GM12801 (cell line): ENCODE data around the gene BMP8A.

Experiments
- TF ChIP-seq, protein P1 (sequence below): IDR thresholded peaks from one replicate; pipeline ENCODE4 v1.5.1; 2011; ENCODE audit warnings: control low read depth; ENCODE audit not compliant: insufficient read length; ENCODE audit errors: extremely low read depth

BMP8A gene

DNA sequence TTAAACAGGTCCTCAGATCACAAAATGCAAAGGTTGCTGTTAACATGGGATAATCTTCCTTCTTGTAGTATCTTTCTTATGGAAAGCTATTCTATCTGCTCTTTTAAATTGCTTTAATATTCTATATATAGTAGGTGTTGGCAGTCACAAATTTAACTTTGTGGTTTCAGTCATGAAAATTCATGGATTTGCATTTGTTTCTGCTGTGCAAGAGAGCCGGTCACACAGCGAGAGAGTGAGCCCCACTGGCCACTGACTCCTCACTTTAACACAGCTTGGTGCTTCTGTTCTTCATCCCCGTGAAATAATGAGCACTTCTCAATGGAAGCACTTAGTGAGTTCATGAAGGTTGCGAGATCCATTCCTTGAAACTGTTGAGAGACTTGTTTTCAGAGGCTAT lies 18.1 kb upstream of the BMP8A start:
- TF ChIP-seq, protein P1, sequence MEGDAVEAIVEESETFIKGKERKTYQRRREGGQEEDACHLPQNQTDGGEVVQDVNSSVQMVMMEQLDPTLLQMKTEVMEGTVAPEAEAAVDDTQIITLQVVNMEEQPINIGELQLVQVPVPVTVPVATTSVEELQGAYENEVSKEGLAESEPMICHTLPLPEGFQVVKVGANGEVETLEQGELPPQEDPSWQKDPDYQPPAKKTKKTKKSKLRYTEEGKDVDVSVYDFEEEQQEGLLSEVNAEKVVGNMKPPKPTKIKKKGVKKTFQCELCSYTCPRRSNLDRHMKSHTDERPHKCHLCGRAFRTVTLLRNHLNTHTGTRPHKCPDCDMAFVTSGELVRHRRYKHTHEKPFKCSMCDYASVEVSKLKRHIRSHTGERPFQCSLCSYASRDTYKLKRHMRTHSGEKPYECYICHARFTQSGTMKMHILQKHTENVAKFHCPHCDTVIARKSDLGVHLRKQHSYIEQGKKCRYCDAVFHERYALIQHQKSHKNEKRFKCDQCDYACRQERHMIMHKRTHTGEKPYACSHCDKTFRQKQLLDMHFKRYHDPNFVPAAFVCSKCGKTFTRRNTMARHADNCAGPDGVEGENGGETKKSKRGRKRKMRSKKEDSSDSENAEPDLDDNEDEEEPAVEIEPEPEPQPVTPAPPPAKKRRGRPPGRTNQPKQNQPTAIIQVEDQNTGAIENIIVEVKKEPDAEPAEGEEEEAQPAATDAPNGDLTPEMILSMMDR = no peak

DNA sequence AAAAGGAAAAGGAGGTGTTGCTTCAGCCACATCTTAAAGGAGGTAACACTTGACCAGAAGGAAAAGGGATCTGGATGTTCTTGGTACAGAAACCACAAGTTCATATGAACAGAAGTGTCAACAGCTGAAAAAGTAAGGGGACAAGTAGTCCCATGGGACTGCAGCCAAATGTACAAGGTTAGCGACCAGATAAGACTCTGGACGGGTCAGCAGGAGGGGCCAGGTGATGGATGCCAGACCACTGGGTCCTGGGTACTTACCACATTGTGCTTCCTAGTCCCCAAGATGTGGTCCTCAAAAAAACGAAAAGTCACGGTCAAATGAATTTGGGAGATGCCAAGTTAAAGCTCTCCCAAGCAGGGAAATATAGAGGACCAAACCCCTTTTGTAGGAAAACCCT lies 16.6 kb upstream of the BMP8A start:
- TF ChIP-seq, protein P1 = no peak

DNA sequence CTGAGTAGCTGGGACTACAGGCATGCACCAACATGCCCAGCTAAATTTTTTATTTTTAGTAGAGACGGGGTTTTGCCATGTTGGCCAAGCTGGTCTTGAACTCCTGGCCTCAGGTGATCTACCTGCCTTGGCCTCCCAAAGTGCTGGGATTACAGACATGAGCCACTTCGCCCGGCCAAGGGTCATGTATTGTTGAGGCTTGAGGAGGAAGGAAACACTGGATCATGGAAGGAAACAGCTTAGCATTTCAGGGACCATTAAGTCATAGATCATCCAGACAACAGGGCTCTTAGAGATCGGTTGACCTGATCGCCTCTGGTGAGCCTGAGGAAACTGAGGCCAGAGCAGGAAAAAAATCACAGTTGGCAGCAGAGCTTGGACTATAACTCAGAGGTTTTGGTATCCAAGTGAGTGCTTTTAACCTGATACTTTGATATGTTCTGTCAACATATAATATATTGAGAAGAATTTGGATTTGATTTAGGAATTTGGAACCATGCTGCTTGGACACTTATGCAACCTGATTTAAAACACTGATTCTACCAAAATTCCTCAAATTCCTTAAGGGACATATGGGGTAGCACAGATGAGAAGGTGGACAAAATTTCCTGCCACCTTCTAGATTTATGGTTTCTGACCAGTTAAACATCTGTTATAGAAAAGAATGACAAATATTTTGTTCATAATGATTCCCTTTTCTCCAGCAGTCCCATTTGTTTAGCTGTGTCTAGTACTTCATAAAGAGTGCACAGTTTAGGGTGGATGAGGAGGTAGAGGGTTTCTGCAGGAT lies 13.1 kb upstream of the BMP8A start:
- TF ChIP-seq, protein P1 = no peak

DNA sequence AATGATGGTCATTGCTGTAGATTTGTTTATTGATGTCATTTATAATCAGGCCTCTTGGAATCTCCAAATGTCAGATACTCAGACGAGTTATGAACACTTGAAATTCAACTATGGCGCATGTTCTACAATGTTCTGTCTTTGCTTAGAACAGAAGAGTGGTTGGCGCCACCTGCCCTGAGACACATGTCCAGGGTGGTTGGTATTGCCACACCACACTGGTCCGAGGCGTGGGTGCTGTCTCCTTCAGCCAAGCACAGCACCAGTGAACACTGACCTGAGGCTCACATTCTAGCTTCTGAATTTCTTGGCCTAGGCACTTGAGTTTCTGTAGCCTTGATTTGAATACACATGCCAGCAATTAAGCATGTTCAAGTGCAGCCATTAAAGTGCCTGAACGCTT lies 10.1 kb upstream of the BMP8A start:
- TF ChIP-seq, protein P1 = no peak

DNA sequence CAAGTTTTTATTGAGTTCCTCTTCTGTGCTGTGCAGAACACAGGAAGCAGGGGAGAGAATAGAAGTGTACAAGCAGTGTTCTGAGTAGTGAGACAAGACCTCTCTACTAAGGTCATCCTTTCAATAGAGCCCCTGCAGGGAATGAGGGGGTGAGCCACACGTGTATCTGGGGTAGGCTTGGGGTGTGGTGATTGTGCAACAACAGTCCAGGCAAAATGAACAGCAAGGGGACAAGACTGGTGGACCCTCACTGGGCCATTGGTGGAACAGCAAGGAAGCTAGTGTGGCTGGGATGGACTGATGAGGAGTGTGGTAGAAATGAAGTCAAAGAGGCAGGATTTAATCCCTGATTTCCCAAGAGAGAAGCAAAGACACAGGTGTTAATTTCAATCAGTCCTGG lies 8.2 kb upstream of the BMP8A start:
- TF ChIP-seq, protein P1 = no peak

DNA sequence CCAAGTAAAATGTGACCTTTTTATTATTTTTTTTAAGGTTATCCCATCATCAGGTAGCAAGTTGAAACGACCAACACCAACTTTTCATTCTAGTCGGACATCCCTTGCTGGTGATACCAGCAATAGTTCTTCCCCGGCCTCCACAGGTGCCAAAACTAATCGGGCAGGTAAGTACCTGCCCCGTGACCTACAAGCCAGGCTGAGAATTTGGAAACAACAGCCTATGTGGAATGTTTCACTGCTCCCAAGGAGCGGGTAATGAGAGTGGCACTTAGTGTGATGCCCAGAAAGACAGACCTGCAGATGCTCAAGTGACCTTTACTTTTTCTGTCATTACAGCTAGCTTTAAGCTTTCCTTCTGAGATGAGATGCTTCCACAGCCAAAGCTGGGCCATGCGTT lies 6.9 kb upstream of the BMP8A start:
- TF ChIP-seq, protein P1 = no peak

DNA sequence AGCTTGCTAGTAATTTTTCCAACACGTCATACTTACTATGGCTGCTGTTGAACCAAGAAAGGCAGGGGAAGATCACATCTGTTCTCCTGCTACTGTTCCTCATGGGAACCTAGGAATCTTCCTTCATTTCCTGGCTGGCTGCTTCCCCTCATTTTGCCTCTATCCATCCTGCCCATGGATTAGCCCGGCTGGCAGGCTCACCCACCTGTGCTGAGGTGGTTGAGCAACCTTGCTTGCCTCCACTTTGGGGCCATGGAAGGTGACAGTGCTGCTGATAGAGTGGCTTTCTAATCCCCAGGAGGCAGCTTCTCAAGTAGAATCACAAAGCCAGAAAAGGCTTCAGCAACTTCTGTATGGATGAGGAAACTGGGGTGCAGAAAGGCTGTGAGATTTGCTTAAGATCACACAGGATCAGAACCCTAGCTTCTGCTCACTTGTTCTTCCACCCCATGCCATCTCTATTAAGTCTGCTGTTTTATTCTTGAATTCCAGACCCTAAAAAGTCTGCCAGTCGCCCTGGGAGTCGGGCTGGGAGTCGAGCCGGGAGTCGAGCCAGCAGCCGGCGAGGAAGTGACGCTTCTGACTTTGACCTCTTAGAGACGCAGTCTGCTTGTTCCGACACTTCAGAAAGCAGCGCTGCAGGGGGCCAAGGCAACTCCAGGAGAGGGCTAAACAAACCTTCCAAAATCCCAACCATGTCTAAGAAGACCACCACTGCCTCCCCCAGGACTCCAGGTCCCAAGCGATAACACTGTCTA lies 6.2 kb upstream of the BMP8A start:
- TF ChIP-seq, protein P1 = no peak
